OCI-LY7 (cell line): Measurements from ENCODE around the gene HLA-DMA.

ENCODE experiments used
- CTCF ChIP-seq: fragments of 200-600 bp; sonication (generic); conservative IDR thresholded peaks from 2 replicates; pipeline ENCODE4 v1.5.1; 2014; ENCODE audit warnings: mild to moderate bottlenecking, antibody characterized with exemption, low read length, moderate library complexity, mixed read lengths
- EZH2phosphoT487 ChIP-seq: fragments of 200-600 bp; sonication (generic); IDR thresholded peaks from 2 replicates; pipeline ENCODE4 v1.6.1; 2018; ENCODE audit warnings: low read depth, borderline replicate concordance, mild to moderate bottlenecking, mixed run types, antibody characterized with exemption, low read length, moderate library complexity, mixed read lengths

GRCh38 chr6:32947552-32948465 lies 5.1 kb downstream of the HLA-DMA start:
- TF ChIP-seq CTCF, result peak; percentile 97
- TF ChIP-seq EZH2phosphoT487, result no peak
